Activated CD4-positive, alpha-beta T cell treated with anti-CD3 and anti-CD28 coated beads, Interleukin-2, amount 10 ng/mL, durations not matched to agents 24 days and 14 days (primary cell): ENCODE measurements around the gene ARF1. TPM values are rescaled to one million over a fixed set of nuclear protein-coding genes. Genes with fewer than 3 reads are reported as not detected.

Experiments
- DNase-seq: peaks from one replicate; pipeline ENCODE4 v3.0.0; 2022
- H3K27ac Mint-ChIP-seq: one replicate; pipeline ENCODE4 v1.8.0; 2022; ENCODE audit warnings: mild to moderate bottlenecking, mixed read lengths
- H3K27me3 Mint-ChIP-seq: one replicate; pipeline ENCODE4 v1.8.0; 2022; ENCODE audit warnings: mixed read lengths
- H3K36me3 Mint-ChIP-seq: one replicate; pipeline ENCODE4 v1.8.0; 2022; ENCODE audit warnings: low read depth, mild to moderate bottlenecking, mixed read lengths
- H3K4me1 Mint-ChIP-seq: one replicate; pipeline ENCODE4 v1.8.0; 2021; ENCODE audit warnings: mixed read lengths
- H3K4me3 Mint-ChIP-seq: one replicate; pipeline ENCODE4 v1.8.0; 2022; ENCODE audit warnings: mild to moderate bottlenecking, moderate library complexity, mixed read lengths
- H3K9me3 Mint-ChIP-seq: one replicate; pipeline ENCODE4 v1.8.0; 2021; ENCODE audit warnings: mixed read lengths
- intact Hi-C: fragments of 100-400 bp; cut with micrococcal nuclease; formaldehyde crosslinking; loops from one replicate; pipeline ENCODE4 v1.15.1; 2023
- total RNA-seq: library from RNA; stranded (reverse); gene quantifications from 2 replicates; pipeline ENCODE4 v1.2.3, GENCODE V29; 2022

ARF1 gene
- total RNA-seq, 1 donor from 2014 or later = 395 TPM

DNA sequence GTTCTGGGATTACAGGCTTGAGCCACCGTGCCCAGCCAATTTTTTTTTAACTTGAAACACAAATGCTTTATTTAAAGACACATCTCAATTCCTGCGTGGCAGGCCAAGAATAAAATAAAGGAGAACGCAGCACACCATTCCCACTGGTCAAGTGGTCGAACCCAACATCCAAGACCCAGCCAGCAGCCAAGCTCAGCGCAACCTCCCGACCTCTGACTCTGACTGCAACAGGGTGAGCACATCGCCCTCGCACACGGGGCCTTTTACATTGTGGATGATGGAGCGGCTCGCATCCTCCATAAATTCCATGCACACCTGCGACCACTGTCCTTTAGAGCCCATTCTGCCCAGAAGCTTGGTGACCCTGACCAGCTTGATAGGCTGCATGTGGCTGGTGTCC, 52.1 kb downstream of the ARF1 start:
- Mint-ChIP-seq H3K27ac (no peak overlapping the region), H3K36me3 (peaks cover under 1% of the 10 kb centered on the region), H3K27me3 (peaks cover 43% of the 10 kb centered on the region), H3K4me1 (peaks cover 8% of the 10 kb centered on the region), H3K4me3 (no peak overlapping the region), H3K9me3 (no peaks in the 10 kb centered on the region)
- intact Hi-C loops = no loop called here
- DNase-seq = no peak

- peaks cover 7% of the 10 kb centered on the region for H3K4me1 Mint-ChIP-seq
- peaks cover 43% of the 10 kb centered on the region for H3K27me3 Mint-ChIP-seq
- H3K36me3 Mint-ChIP-seq = peaks cover 12% of the 10 kb centered on the region
- no peak overlapping the region for H3K27ac Mint-ChIP-seq
- intact Hi-C loops = no loop called here
- H3K4me3 Mint-ChIP-seq = no peak overlapping the region
- no peak for DNase-seq
- no peaks in the 10 kb centered on the region for H3K9me3 Mint-ChIP-seq
Measured at GRCh38 chr1:228136901-228137300, 54.4 kb downstream of the ARF1 start.

DNA sequence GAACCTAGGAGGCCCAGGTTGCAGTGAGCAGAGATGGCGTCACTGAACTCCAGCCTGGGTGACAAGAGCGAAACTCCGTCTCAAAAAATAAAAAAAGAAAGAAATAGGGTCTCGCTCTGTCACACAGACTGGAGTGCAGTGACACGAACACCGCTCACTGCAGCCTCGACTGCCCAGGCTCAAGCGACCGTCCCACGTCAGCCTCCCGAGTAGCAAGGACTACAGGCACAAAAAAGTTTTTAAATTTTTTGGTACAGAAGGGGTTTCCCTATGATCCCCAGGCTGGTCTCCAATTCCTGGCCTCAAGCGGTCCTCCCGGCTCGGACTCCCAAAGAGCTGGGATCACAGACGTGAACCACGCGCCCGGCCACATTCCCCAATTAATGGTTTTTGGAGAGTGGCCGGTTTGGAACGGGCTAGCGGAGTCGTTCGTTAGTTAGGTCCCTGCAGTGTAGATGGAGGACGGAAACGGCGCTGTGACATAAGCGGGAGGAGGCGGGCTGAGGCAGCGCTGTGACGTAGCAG, 57.0 kb downstream of the ARF1 start:
- H3K27ac Mint-ChIP-seq = peak overlapping the region; percentile 97
- peaks cover 25% of the 10 kb centered on the region for H3K36me3 Mint-ChIP-seq
- H3K27me3 Mint-ChIP-seq = peaks cover 34% of the 10 kb centered on the region
- H3K4me3 Mint-ChIP-seq = peak overlapping the region; percentile 98
- DNase-seq = no peak
- H3K9me3 Mint-ChIP-seq = no peaks in the 10 kb centered on the region
- peaks cover 26% of the 10 kb centered on the region for H3K4me1 Mint-ChIP-seq
- intact Hi-C loops = loop anchor here (1.0 kb wide), 2 partner anchors 8 to 74 kb away; no protein-coding TSS in a partner anchor

DNA sequence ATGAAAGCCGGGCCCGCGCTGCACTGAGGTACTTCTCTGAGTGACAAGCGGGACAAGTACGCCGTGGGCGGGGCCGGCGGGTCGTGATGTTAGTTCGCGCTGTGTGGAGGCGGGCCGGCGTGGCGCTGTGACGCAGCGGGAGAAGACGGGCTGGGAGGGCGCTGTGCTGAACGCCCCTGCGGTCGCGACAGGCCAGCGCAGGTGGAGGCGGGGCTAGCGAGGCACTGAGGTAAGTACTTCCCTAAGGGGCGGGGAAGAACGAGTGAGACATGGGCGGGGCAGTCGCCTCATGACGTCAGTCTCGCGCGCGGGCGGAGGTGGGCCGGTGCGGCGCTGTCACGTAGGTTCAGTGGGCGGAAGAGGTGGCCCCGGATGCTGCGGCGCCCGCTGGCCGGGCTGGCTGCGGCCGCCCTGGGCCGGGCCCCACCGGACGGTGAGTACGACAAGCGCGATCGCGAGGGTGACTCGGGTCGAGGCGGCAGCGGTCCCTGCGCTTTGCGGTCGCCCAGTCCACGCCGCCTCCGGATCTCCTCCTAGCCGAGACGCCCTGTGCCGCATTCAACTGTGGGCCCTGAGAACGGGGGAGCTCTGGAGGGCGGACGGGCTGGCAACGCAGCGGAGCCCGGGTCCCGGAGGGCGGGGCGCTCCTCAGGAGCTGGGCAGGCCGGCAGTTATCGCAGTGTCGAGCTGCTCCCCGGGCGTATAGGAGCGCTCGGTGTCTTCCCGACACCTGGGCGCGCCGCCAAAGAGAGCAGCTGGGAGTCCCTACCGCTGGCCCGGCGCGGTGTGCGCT, 57.6 kb downstream of the ARF1 start, which contains the start of gene GUK1:
TSS of gene GUK1 (plus strand) at position 349 of the 793 bp plus-strand sequence. CDS start at position 373, 24 bp downstream.
- peaks cover 25% of the 10 kb centered on the region for H3K36me3 Mint-ChIP-seq
- DNase-seq = peak; percentile 100
- peaks cover 28% of the 10 kb centered on the region for H3K27me3 Mint-ChIP-seq
- H3K9me3 Mint-ChIP-seq = no peaks in the 10 kb centered on the region
- H3K4me3 Mint-ChIP-seq = peak within 1 kb of the TSS; percentile 98
- intact Hi-C loops = loop anchor here (1.0 to 5.0 kb wide), 11 partner anchors 9 to 405 kb away; partner anchors contain the start of genes ARF1, C1orf35, JMJD4 and MRPL55
- peak within 1 kb of the TSS; percentile 97 for H3K27ac Mint-ChIP-seq
- H3K4me1 Mint-ChIP-seq = peaks cover 26% of the 10 kb centered on the region

GRCh38 chr1:228140724-228141225, 58.3 kb downstream of the ARF1 start:
- H3K27ac Mint-ChIP-seq = peak overlapping the region; percentile 97
- peak overlapping the region; percentile 98 for H3K4me3 Mint-ChIP-seq
- DNase-seq = no peak
- peaks cover 25% of the 10 kb centered on the region for H3K27me3 Mint-ChIP-seq
- H3K4me1 Mint-ChIP-seq = peaks cover 26% of the 10 kb centered on the region
- H3K36me3 Mint-ChIP-seq = peaks cover 25% of the 10 kb centered on the region
- intact Hi-C loops = loop anchor here (1.0 to 5.0 kb wide), 9 partner anchors 26 to 405 kb away; partner anchors contain the start of genes ARF1, C1orf35, JMJD4 and MRPL55
- H3K9me3 Mint-ChIP-seq = no peaks in the 10 kb centered on the region

GRCh38 chr1:228141226-228142044, 58.9 kb downstream of the ARF1 start:
- Mint-ChIP-seq H3K4me1 (peaks cover 26% of the 10 kb centered on the region), H3K36me3 (peaks cover 25% of the 10 kb centered on the region), H3K9me3 (no peaks in the 10 kb centered on the region), H3K27me3 (peaks cover 18% of the 10 kb centered on the region), H3K4me3 (peak overlapping the region; percentile 98), H3K27ac (peak overlapping the region; percentile 97)
- intact Hi-C loops = loop anchor here (2.0 to 5.0 kb wide), 4 partner anchors 135 to 359 kb away; partner anchors contain the start of gene TRIM11
- peak; percentile 85 for DNase-seq

DNA sequence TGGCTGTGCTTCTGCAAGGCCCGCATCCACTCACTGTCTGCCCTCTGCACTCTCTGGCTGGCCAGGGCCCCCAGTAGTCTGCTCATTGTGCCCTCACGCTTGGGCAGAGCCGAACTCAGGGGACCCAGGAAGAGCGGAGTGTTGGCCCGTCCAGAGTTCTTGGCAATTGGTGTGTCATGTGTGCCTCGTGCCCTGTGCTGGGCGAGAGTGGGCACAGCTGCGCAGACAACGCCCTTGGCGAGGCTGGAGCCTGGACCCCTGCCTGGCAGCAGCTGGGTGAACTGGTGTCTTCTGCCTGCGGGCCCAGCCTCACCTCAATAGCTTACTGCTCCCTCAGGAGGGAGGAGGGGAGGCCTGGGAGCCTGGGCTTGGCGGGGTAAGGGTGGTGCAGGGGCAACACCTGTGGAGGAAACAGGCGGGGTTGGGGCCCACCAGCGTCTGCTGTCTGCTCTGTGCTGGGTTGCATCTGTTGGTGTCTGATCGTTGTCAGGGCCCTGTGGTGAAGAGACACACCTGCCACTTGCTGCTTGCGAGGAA, 59.7 kb downstream of the ARF1 start:
- peak; percentile 58 for DNase-seq
- peak overlapping the region; percentile 97 for H3K27ac Mint-ChIP-seq
- H3K4me1 Mint-ChIP-seq = peaks cover 26% of the 10 kb centered on the region
- H3K9me3 Mint-ChIP-seq = no peaks in the 10 kb centered on the region
- peaks cover 11% of the 10 kb centered on the region for H3K27me3 Mint-ChIP-seq
- H3K4me3 Mint-ChIP-seq = peak overlapping the region; percentile 98
- peaks cover 25% of the 10 kb centered on the region for H3K36me3 Mint-ChIP-seq
- intact Hi-C loops = loop anchor here (5.0 kb wide), 1 partner anchor 265 kb away; the partner anchor contains the start of gene TRIM11

GRCh38 chr1:228142701-228143136, 60.2 kb downstream of the ARF1 start:
- Mint-ChIP-seq H3K4me3 (peak overlapping the region; percentile 98), H3K27ac (peak overlapping the region; percentile 58), H3K27me3 (peaks cover 7% of the 10 kb centered on the region), H3K4me1 (peaks cover 26% of the 10 kb centered on the region), H3K9me3 (no peaks in the 10 kb centered on the region), H3K36me3 (peaks cover 25% of the 10 kb centered on the region)
- no peak for DNase-seq
- intact Hi-C loops = loop anchor here (5.0 kb wide), 1 partner anchor 265 kb away; the partner anchor contains the start of gene TRIM11

- H3K27me3 Mint-ChIP-seq = peaks cover 6% of the 10 kb centered on the region
Measured at GRCh38 chr1:228143480-228144192, 61.1 kb downstream of the ARF1 start.

DNA sequence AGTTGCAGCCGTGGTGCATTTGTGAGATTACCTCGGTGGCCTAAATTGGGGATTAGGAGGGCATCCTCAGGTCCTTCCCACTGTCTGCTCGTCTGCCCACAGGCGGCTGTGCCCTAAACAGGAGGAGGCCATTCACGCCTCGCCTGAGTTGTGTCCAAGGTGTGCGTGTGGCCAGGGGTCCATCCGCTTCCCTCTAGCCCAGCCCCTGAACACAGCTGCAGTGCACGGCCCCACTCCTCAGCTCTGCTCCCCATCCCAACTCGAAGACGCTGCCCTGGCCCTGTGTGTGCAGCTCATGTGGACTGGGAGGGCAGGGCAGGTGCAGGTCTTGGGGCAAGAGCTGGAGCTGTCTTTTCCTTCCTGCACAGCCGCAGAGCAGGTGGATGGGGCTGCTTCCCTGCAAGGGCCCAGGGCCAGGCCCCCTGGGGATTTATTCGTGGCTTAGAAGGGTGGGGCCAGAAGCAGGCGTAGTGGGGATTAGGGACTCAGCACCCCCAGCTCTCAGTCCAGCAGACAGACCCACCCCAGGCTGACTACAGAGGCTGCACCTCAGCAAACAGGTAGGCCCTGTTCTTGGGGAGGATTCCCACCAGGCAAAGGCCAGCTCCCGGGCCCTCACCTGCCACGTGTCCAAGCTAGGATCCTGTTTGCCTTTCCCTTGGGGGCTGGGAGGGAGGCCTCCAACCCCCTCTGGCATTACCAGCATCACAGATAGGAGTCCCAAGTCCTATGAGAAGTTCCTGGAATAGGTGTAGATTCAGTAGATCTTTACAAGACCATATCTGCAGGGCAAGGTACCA, 61.9 kb downstream of the ARF1 start:
- Mint-ChIP-seq H3K36me3 (peaks cover 25% of the 10 kb centered on the region), H3K4me3 (no peak overlapping the region), H3K27me3 (peaks cover 6% of the 10 kb centered on the region), H3K4me1 (peaks cover 26% of the 10 kb centered on the region), H3K27ac (peak overlapping the region; percentile 69), H3K9me3 (no peaks in the 10 kb centered on the region)
- intact Hi-C loops = loop anchor here (5.0 kb wide), 1 partner anchor 263 kb away; the partner anchor contains the start of gene TRIM11
- DNase-seq = no peak

More at GRCh38 chr1:228143480-228144192, 61.1 kb downstream of the ARF1 start:
- no peak for DNase-seq
- Mint-ChIP-seq H3K4me3 (peak overlapping the region; percentile 98), H3K36me3 (peaks cover 25% of the 10 kb centered on the region), H3K4me1 (peaks cover 26% of the 10 kb centered on the region), H3K27ac (peak overlapping the region; percentile 69), H3K9me3 (no peaks in the 10 kb centered on the region)
- intact Hi-C loops = loop anchor here (5.0 kb wide), 1 partner anchor 264 kb away; the partner anchor contains the start of gene TRIM11

- Mint-ChIP-seq H3K4me3 (no peak overlapping the region), H3K4me1 (peaks cover 22% of the 10 kb centered on the region), H3K27ac (no peak overlapping the region), H3K27me3 (peaks cover 1% of the 10 kb centered on the region), H3K36me3 (peaks cover 21% of the 10 kb centered on the region), H3K9me3 (no peaks in the 10 kb centered on the region)
- intact Hi-C loops = loop anchor here (5.0 kb wide), 1 partner anchor 262 kb away; the partner anchor contains the start of gene TRIM11
- DNase-seq = no peak
Measured at GRCh38 chr1:228144993-228145343, 62.5 kb downstream of the ARF1 start.
